Stimulated activated CD8-positive, alpha-beta memory T cell treated with anti-CD3 and anti-CD28 coated beads, Interleukin-12 subunit alpha, Interleukin-12 subunit beta, amount 100 ng/mL, for 4 hours (primary cell): ENCODE data around the gene TRABD2B.

Source experiments
- DNase-seq: peaks from one replicate; pipeline ENCODE4 v3.0.0-alpha.2; 2020; ENCODE audit warnings: low read depth

The TRABD2B gene

DNA sequence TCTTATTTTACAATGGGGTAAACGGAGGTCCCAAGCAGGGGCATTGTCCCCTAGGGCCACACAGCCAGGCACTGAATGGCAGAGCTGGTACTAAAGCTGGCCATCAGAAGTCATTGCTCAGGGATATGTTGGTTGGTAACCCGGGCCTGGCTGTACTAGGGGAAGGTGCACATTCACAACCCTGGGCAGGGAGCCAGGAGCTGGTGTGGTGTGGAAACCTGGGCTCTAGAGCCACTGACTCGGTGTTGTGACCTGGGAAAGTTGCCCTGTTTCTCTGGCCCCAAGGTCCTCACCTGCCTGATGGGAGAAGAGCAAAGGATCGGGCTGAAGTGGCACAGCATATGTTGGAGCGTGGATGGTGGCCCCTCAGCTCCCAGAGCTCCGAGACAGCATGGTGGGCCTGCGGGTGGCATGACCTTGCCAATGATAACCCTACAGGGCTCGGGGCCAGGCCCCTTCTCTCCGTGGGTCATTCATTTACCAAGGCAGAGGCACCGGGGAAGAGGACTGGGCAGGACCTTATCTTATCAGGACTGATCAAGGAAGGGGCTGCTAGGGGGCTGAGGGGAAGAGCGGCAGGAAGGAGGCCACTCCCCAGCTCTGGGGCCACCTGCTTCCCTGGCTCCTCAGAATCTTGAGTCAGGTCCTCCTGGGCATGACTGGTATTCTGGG lies 274.1 kb downstream of the TRABD2B start:
- DNase-seq: no peak

DNA sequence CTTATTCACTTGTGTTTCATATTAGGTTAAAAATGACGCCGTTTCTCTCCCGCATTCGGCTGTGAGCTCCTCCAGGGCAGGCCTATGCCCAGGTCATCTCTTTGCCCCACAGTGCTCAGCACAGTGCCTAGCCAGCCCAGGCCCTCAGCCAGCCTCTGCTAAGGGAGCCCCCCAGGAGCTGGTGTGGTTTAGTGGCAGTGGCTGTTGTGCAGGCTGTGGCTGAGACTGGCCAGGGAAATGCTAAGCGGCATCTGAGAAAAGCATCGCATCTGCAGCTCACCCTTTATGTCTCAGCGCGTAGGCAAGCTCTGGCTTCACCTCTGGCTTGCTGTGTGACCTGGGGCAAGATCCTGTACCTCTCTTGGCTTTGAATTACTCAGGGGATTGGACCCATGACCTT lies 275.1 kb downstream of the TRABD2B start:
- no peak for DNase-seq

DNA sequence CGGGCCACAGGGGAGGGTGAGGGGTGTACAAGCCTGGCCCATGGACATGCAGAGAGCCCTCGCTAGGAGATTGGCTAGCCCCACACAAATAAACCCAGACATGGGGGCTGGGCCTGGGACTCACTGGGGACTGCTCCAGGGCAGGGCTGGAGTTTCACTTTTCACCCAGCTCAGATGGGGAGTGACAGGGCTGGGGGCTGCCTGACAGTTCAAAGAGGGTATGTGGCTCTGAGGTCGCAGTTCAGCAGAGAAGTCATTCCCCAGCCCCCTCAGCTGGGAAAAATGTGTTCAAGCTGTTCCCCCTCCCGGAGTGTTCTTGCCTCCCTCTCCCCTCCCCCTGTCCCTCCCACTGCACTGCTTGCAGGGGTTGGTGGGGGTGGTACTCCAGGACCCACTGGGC lies 277.1 kb downstream of the TRABD2B start:
- DNase-seq: no peak

DNA sequence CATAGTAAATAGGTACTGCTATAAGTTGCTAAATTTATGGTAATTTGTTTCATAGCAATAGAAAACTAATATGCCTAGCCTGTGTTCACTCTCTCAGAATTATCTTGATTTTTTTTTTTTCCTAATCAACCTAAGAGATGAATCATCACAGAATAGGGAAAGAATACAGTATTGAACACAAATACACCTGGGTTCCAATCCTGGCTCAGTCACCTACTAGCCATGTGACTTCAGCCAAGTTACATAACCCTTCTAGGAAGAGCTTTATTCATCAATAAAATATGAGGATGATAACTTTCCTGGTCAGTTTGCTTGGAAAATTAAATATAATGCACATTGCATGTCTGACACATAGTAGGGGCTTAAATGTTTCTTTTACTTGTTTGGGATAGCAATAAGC lies 279.8 kb downstream of the TRABD2B start:
- DNase-seq: no peak

- no peak for DNase-seq
Observed at GRCh38 chr1:47713975-47714767, 283.0 kb downstream of the TRABD2B start.

- no peak for DNase-seq
Observed at GRCh38 chr1:47713333-47713953, 283.7 kb downstream of the TRABD2B start.

DNA sequence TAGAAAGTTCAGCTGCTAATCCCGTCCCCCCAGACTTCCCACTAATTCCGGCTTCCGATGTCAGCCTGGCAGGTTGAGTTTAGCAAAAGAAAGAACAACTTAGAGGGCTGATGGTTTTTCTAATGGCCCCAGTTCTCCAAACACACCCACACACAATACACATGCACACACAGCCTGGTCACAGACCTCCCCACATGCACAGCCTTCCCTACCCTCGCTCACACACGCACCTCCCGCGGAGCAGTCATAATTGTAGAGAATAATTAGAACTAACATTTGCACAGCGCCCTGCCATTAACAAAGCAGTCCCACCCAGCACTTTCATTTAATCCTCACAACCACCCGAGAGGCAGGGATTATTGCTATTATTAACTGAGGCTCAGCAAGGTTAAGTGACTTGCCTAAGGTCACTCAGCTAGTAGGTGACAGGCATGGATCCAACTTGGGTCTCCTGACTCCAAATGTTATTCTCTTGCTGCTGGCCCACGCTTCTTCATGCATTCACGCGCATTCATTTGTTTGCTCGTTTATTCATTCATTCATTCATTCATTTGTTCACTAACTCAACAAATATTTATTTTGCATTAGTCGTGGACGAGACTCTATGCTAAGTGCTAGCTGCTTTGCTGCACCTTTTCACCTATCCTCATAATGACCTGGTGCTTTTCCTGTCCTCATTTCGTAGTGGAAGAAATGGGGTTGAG lies 284.4 kb downstream of the TRABD2B start:
- no peak for DNase-seq

DNA sequence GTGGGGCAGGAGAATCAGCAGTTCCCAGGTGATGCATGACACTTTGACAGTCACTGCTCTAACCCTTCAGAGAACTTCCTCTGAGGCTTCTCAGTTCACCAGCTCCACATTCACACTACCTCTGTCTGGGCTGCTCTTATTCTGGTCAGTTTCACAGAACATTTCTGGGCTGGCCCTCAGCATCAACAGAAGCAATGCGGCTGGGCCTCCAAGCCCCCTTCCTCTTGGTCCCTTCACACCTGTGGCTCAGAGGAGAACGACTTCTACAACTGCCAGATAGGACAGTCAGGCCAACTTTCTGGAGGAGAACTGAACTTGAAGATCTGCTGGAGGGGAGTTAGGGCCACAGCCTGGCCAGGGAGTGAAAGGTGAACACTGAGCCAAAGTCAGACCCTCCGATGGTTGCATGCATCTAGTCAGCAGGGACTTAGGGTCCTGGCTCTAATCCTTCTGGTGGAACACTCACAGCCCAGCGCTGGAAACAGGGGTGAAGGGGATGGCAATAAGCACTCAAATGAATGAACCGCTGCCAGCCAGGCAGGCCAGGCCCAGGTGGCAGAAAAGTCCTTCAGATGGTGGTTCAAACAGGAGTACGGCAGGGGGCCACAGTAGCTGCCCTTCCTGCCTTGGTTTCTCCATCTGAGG lies 285.2 kb downstream of the TRABD2B start:
- DNase-seq: no peak

DNA sequence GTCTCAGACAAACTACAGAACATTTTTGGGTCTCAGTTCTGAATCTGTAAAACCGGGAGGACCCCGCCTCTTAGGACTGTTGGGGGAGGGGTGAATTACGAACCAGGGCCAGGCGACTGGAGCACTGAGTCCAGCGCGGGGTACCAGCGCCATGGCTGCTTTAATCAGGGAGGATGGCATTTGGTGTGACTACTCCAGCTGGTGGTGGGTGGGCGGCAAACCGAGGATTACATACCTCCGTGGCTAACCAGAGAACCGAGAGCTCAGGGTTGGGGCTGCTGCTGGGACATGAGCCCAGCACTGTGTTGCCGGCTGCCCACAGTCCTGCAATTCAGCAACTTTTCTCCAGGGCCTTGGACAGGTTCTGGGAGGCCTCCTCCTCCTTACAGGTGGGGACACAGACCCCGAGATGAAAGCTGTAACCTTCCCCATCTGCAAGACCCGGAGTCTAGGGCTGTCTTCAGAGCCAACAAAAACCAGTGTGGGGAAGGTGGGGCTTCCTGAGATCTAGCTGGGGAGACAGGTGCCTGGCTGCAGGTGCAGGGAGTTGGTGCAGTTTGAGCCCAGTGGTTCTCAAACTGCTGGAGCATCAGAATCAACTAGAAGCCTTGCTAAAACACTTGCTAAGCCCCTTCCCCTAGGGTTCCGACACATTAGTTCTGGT lies 285.9 kb downstream of the TRABD2B start:
- DNase-seq: no peak
